Left colon (tissue), 2 donors: ENCODE measurements around the gene FLT1. TPM values are rescaled to one million over a fixed set of nuclear protein-coding genes. Genes with fewer than 3 reads are reported as not detected.

Experiments used
- ATAC-seq: fragments of 200-7000 bp; cut with Tn5 transposase; one replicate; pipeline ENCODE4 v1.9.1; 2020; ENCODE audit warnings: mild to moderate bottlenecking, moderate library complexity
- DNase-seq, 2 donors: peaks; one replicate each; pipeline ENCODE4 v3.0.0-alpha.2; 2020
- intact Hi-C, 2 donors: fragments of 100-400 bp; cut with DNase I in 1 of 2; cut with micrococcal nuclease in 1 of 2; formaldehyde crosslinking; loops; one replicate each; pipeline versions ENCODE4 v1.11.2 to v1.14.0; 2022; cut with DNase I, micrococcal nuclease
- total RNA-seq, 2 donors: library from RNA; stranded (reverse); fragmentation: NEBNext Ultra II Directional; extraction: Animal tissue kit (Norgen Biotek cat#: 25700); gene quantifications; one replicate each; pipeline ENCODE4 v1.2.1, GENCODE V29; 2021
- donor health status: DM: no; HTN: no; CAD: no.
- donor health status: DM: yes; HTN: yes; CAD: no.

Gene FLT1
- total RNA-seq, 2 donors from 2014 or later, result 5.7 to 5.8 TPM

DNA sequence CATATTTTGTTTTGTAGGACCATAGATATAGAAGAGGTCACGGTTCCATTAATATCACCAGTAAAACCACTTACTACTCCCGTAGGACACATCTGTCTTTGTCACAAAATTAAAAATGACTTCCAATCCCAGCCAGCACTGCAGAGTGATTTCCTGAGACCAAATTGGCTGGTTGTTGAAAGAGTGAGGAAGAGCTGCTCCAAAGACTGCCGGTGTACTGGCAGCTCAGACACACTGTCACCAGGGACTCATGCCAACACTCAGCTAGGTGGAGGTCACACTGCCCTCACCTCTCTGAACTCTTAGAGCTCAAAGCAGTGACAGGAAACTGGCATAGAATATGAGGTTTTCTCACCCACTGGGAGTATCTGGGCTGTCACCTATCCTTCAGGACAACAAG, 52.1 kb downstream of the FLT1 start:
- DNase-seq, result no peak
- intact Hi-C loops, result no loop called here

DNA sequence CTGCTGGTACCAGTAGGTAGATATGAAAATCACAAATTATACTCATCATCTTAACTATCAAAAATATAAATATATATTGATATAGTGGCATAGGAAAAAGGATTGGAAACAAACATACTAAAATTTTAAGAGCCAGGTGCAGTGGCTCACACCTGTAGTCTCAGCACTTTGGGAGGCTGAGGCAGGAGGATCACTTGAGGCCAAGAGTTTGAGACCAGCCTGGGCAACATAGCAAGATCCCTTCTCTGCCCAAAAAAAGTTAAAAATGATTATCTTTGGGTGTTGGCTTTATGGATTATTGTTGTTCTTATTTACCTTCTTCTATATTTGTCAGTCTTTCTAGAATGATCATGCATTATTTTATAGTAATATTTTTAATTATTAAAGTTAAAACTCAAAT, 53.4 kb downstream of the FLT1 start:
- intact Hi-C loops, result no loop called here
- ATAC-seq (no peak), DNase-seq (no peak)

More for the DNA sequence above, 52.1 kb downstream of the FLT1 start:
- no peak for ATAC-seq

- ATAC-seq, result no peak
- no peak for DNase-seq
- intact Hi-C loops, result no loop called here
These were observed 54.0 kb downstream of the FLT1 start for GRCh38 chr13:28440774-28441504.

DNA sequence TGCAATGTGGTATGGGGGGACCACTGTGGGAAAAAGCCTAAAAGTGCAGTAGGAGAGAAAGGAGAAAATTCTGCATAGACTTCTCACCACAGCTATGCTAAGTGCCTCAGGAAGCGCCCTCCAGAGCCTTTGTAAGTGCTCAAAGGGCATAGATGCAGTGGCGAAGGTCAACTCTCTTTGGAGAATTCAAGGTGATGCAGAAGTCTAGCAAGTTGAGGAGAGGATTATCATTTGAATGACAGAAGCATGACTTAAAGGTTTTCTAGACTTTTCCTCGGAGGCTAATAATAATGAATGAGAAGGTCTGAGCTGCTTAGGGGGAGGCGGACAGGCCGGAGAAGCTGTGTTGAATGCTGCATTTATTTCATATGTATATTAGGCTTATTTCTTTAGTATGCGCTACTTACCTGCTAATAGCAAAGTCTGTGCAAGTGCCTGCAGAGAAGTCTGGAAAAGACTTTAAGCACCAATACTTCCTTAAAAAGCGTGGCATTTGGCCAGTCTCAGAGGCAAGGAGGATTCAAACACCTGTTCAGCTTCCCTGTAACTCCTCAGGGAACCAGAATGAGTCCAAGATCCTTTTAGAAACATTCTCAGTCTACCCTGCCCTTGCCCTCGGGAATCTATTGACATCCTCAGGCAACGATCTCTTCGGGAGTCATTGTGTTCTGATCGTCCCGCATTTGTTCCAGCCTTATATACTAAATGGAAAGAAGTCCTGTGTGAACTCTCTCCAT, 56.2 kb downstream of the FLT1 start:
- ATAC-seq, result no peak
- intact Hi-C loops, result no loop called here
- no peak for DNase-seq

- ATAC-seq (no peak), DNase-seq (no peak)
- intact Hi-C loops, result no loop called here
These were observed 56.9 kb downstream of the FLT1 start for GRCh38 chr13:28438067-28438466.

- ATAC-seq (no peak), DNase-seq (no peak)
- intact Hi-C loops, result no loop called here
These were observed 59.0 kb downstream of the FLT1 start for GRCh38 chr13:28435917-28436316.

- intact Hi-C loops, result no loop called here
- no peak for DNase-seq
- ATAC-seq, result no peak
These were observed 60.0 kb downstream of the FLT1 start for GRCh38 chr13:28434926-28435325.

DNA sequence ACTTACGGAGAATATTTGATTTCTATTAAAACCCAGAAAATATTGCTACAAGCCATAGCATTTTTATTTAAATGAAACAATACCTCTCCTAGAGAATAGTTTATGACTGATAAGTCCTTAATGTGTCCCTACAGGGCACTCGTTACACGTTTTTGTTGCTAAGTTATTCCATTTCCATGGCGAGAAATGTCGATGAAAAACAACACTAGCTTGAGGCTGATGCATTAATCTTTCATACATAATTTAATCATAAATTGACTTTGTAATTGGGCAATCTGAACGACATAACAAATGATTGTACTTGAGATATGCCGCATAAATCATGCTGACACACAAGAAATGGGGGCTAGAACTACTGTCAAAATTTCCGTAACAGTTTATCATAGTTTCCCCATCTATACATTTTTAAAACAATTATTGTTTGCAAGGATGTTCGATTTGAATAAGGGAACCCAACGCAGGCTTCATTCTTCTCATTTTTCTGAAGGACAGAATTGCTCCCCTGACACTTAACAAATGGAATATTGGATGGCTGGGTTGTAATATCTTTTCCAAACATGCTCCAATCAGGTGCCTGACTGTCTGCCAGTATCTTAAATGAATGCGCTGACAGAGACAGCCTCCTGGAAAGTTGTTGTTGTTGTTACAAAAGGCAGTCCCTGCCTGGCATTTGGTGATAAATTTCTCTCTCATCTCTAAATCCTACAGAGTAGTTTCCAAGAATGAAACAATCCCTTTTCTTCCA, 61.9 kb downstream of the FLT1 start:
- DNase-seq (no peak), ATAC-seq (no peak)
- intact Hi-C loops, result no loop called here

DNA sequence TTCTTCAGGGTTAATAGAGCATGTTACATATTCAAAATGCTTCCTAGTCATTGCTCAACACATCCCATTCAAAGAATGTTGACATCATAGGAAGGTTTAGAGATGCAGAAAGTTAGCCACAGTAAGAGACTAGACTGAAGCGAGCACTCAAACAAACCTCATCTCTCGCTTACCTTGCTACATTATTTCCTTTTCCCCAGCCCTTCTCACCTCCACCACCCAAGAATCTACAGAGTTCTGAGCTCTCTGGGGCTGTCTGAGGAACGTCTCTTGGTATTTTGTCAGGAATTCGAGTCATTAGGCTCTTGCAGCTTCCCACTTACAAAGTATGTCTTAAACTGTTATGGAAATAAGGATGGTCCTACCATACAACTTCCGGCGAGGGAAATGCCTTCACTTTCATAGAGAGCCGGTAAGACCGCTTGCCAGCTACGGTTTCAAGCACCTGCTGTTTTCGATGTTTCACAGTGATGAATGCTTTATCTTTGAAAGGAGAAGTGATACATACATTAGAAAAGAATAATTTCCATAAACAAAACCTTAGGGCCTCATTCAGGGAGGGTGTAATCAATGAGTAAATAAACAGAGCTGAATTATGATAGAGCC, 65.1 kb downstream of the FLT1 start:
- ATAC-seq, result no peak
- intact Hi-C loops, result no loop called here
- DNase-seq, result no peak

DNA sequence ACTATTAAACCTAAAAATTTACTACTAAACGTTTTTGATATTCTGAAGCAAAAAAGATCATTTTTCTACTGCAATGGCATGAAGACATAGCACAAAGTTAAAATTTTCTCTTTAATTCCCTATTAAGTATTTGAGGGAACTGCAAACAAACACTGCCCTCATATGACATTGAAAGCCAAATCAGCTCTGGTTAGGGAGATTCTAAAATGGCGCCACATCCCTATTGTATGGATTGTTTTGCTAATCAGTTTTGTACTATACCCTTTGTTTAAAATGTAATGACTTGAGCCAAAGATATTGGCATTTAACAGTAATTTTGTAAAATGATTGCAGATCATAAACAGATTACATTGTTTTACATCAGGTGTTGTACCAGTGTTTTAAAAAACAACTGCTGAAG, 65.8 kb downstream of the FLT1 start:
- intact Hi-C loops, result no loop called here
- ATAC-seq, result no peak
- no peak for DNase-seq

- intact Hi-C loops, result no loop called here
- DNase-seq (no peak), ATAC-seq (no peak)
These were observed 68.5 kb downstream of the FLT1 start for GRCh38 chr13:28426381-28426780.

GRCh38 chr13:28425793-28426192, 69.1 kb downstream of the FLT1 start:
- ATAC-seq (no peak), DNase-seq (no peak)
- intact Hi-C loops, result no loop called here

GRCh38 chr13:28424541-28424940, 70.4 kb downstream of the FLT1 start:
- intact Hi-C loops, result no loop called here
- DNase-seq, result no peak
- no peak for ATAC-seq

- DNase-seq (peak in 1 of 2 donors; percentile 24), ATAC-seq (no peak)
- intact Hi-C loops, result no loop called here
These were observed 71.9 kb downstream of the FLT1 start for GRCh38 chr13:28423010-28423409.

DNA sequence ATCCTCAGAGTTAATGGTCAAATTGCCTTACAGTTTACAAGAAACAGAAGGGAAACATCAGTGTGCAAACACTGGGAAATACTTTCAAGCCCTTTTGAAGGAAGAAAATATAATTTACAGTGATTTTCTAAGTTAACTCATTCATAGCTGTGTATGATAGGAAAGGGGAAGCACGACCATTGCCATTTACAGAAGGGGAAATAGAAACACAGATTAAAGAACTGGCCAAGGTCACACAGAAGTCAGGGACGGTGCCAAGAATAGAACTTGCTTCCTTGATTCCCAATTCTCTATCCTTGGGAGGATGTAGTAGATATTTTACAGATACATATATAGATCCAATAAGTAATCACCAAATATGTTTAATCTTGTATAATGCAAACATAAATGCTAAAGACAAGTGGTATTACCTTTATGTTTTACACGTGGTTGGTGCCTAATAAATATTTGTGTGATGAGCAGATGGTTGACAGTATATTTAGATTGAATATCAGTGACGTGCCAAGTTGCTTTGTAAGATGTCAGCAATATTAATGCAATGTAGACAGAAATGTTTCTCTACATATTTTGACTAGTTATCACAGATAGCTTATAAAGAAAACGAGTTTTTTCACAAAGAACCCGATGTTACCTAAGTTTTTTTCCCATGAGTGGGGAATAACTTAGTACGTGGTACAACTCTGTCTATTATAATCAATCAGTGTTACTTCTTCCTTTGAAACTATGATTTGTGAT, 73.1 kb downstream of the FLT1 start:
- no peak for DNase-seq
- intact Hi-C loops, result no loop called here
- ATAC-seq, result no peak

- ATAC-seq (no peak), DNase-seq (no peak)
- intact Hi-C loops, result no loop called here
These were observed 74.2 kb downstream of the FLT1 start for GRCh38 chr13:28420704-28421103.

GRCh38 chr13:28415994-28416421, 78.9 kb downstream of the FLT1 start:
- ATAC-seq, result no peak
- intact Hi-C loops, result no loop called here
- DNase-seq, result no peak

DNA sequence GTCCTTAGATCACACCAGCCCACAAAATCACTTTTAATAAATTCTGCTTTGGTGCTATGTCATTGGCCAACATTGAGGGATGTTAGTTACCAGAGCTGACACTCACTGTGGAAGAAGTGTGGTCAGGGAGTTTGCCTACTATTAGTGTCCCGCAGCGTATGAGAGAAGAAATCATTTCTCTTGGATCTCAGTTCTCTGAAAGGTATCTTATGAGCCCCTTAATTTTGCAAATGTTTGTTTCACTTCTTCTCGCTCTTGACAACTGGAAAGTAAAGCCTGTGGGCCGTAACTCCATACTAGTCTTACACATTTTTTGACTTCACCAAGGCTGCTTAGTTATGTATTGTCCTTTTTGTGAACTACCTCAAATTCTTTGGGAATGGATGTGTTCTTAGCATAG, 80.9 kb downstream of the FLT1 start:
- intact Hi-C loops, result no loop called here
- DNase-seq, result no peak
- no peak for ATAC-seq

DNA sequence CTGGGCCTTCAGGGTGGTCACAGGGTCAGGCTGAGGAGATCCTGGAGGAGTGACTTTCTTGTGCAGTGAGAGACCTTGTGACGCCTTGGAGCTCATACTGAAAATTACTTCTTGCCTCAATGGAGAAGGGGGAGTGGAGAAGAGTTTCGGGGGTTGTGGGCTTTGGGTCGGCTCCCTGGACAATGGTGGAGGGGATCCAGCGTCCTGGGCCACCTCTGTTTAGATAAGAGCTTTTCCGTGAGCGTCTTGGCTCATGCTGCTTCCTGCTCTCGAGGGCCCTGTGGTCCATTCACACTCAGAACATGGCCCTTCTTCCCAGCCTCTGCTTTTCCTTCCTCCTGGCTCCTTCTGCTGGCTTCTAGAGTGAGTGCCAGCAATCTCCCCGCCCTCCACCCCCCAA, 81.9 kb downstream of the FLT1 start:
- DNase-seq (no peak), ATAC-seq (no peak)
- intact Hi-C loops, result no loop called here
